ENCODE data around the gene RPS6KA2.

DNA sequence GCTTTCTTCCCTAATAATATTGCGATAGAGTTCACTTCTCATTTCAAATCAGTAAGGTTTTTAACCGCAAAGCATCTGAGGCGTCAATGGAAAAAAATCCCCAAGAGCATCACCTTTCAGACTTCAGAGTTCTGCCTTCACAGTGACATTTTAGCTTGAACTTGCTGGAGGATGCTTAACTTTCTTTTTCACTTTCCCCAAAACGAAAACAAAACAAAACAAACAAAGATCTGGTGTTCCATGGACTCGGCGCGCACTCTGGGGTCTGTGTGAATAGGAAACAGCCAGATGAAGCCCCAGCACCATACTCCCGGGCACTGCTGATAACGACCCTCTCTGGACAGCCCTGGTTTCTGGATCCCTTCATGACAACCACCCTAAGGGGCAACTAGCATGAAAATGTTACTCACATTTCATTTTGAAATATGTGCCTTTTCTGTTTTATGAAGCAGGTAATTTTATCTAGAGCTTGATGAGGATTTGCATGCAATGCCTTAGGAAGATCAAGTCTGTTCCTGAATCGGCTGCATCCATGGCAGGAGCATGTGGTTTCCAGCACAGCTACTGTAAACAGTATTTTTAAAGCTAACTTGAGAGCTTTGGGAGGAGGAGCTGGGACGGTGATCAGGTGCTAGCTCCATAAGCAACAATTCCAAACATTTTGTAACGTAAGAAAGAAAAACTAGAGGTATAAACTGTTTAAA is 85.0 kb downstream of the RPS6KA2 start:
- TF ChIP-seq, protein P1, sequence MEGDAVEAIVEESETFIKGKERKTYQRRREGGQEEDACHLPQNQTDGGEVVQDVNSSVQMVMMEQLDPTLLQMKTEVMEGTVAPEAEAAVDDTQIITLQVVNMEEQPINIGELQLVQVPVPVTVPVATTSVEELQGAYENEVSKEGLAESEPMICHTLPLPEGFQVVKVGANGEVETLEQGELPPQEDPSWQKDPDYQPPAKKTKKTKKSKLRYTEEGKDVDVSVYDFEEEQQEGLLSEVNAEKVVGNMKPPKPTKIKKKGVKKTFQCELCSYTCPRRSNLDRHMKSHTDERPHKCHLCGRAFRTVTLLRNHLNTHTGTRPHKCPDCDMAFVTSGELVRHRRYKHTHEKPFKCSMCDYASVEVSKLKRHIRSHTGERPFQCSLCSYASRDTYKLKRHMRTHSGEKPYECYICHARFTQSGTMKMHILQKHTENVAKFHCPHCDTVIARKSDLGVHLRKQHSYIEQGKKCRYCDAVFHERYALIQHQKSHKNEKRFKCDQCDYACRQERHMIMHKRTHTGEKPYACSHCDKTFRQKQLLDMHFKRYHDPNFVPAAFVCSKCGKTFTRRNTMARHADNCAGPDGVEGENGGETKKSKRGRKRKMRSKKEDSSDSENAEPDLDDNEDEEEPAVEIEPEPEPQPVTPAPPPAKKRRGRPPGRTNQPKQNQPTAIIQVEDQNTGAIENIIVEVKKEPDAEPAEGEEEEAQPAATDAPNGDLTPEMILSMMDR (IDR thresholded peaks at IDR 0.05), result no peak
- TF ChIP-seq POLR2A (IDR thresholded peaks at IDR 0.05), result no peak
